Esophagus squamous epithelium (tissue), 5 donors: ENCODE data around the gene LARGE2. TPM values are rescaled to one million over a fixed set of nuclear protein-coding genes. Genes with fewer than 3 reads are reported as not detected.
A peak's percentile ranks its signal among the peaks of the same experiment; 100 is the strongest.

Experiments
- DNase-seq: peaks from one replicate; lab custom pipeline; 2025; lab: John Stamatoyannopoulos, UW
- H3K27ac ChIP-seq, 4 donors: fragments of 200-600 bp; sonication (generic); one replicate each; pipeline ENCODE4 v1.5.1; 2016 to 2019; ENCODE audit warnings: mild to moderate bottlenecking in 1 of 4
- H3K27me3 ChIP-seq, 4 donors: fragments of 200-600 bp; sonication (generic); 1 replicate in 3 of 4; 2 replicates in 1 of 4; pipeline versions ENCODE4 v1.5.1 to v1.6.0; 2017 to 2021; ENCODE audit warnings: antibody characterized with exemption in 1 of 4
- H3K36me3 ChIP-seq, 3 donors: fragments of 200-600 bp; sonication (generic); one replicate each; pipeline ENCODE4 v1.5.1; 2016 to 2019
- H3K4me1 ChIP-seq, 3 donors: fragments of 200-600 bp; sonication (generic); one replicate each; pipeline ENCODE4 v1.5.1; 2017 to 2019
- H3K4me3 ChIP-seq, 4 donors: fragments of 200-600 bp; sonication (generic); 1 replicate in 3 of 4; 2 replicates in 1 of 4; pipeline ENCODE4 v1.5.1; 2016 to 2019; ENCODE audit warnings: mild to moderate bottlenecking in 2 of 4, moderate library complexity in 1 of 4
- H3K9me3 ChIP-seq, 3 donors: fragments of 200-600 bp; sonication (generic); one replicate each; pipeline ENCODE4 v1.5.1; 2016 to 2019
- CTCF ChIP-seq, 6 experiments: fragments of 450-650 bp in 4 of 6; fragments of 200-600 bp in 2 of 6; sonication (generic) in 2 of 6; IDR thresholded peaks; one replicate each; pipeline ENCODE4 v1.5.1; 2016 to 2019; ENCODE audit warnings: antibody characterized with exemption in 6 of 6, mild to moderate bottlenecking in 4 of 6, moderate library complexity in 4 of 6
- POLR2A ChIP-seq, 4 donors: fragments of 450-650 bp; IDR thresholded peaks; one replicate each; pipeline ENCODE4 v1.6.1; 2017; ENCODE audit warnings: antibody characterized with exemption in 4 of 4, mild to moderate bottlenecking in 4 of 4, moderate library complexity in 3 of 4
- WGBS, 2 donors: methylation state at CpG; one replicate each; pipeline ENCODE4 v1.1.5; 2018; 5-methylcytosine and 5-hydroxymethylcytosine counted together
- intact Hi-C: fragments of 100-400 bp; cut with DNase I; formaldehyde crosslinking; loops from one replicate; pipeline ENCODE4 v1.15.0; 2022
- total RNA-seq, 4 donors: library from RNA; depleted of rRNA; stranded (reverse); fragments of >200 nt; gene quantifications; one replicate each; pipeline ENCODE4 v1.1.0, GENCODE V29; 2016
- donor health status: DM: yes; HTN: yes; CAD: no.

Gene LARGE2
- total RNA-seq, 4 donors from 2014 or later = 12.4 to 18.3 (median 15.5) TPM

DNA sequence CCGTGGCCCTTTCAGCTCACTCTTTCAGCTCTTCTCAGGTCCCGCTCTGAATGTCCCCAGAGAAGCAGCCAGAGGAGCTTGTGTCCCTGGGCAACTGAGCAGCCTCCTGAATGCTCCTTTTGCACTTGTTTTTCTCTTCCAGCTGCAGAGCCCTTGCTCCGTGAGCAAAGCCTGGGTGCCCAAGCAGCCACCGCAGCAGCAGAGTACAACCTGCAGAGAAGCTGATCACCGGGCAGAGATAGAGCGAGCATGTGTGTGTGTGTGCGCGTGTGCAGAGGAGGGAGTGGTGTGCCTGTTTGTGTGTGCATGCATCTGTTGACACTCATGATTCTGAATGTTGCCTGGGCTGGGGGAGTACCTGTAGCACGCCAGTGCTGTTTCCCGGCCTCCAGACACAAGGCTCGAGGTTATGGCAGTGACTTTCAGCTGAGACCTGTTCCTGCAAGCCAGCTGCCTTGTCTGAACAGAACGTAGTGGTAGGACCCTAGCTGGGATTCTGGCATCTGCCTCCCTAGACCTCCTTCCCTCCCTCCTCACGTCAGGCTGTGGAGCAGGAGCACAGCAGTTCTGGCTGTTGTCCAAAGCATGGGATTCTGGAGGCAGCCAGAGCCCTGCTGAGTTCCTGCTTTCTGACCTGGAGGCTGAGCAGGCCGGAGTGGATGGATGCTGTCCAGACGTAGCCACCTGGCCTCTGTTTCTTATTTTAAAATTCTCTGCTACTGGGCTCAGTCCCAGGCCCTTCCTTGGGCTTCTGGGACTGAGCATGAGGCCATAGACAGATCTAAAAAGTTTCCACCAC is 41.5 kb upstream of the LARGE2 start:
- Histone ChIP-seq H3K27ac (no peak overlapping the region), H3K27me3 (peaks cover 0 to 5% (median 0%) of the 10 kb centered on the region in 4 donors), H3K9me3 (no peaks in the 10 kb centered on the region), H3K36me3 (peaks cover 0 to 68% (median 20%) of the 10 kb centered on the region in 3 donors), H3K4me3 (no peak overlapping the region), H3K4me1 (peaks cover 3 to 9% (median 5%) of the 10 kb centered on the region in 3 donors)
- intact Hi-C loops = no loop called here
- no peak for DNase-seq
- TF ChIP-seq CTCF (IDR thresholded peaks at IDR 0.05) = no peak
- no peak for TF ChIP-seq POLR2A (IDR thresholded peaks at IDR 0.05)
- 91 to 100% methylated on average over 1 to 8 of the region's 15 CpGs for WGBS, 2 donors

DNA sequence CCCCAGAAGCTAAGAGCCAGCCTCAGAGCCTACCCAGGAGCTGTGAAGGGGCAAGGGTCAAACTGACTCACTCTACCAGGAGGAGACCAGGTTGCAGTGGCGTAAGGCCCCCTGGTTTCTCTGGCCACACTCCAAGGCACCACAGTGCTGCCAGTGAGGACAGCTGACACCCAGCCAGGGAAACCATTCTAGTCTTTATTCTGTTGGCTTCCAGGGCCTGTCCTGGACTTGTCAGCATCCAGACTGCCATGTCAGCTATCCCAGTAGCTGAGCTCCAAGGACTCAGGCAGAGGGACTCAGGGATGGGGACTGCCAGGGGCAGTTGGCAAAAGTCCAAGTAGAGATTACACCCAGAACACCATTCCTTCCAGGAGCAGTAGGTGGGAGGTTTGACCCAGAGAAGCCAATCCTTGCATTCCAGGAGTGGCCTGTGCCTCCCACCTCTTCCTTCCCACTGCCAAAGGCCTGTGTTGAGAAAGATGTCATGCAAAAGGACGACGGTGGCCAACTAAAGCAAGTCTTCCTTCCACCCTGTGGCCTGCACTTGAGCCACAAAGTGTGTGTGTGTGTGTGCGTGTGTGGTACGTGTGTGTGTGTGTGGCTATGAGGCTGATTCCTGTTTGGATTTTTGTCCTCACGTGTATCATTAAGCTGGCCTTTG is 40.6 kb upstream of the LARGE2 start:
- Histone ChIP-seq H3K9me3 (no peaks in the 10 kb centered on the region), H3K4me1 (peaks cover 6 to 13% (median 9%) of the 10 kb centered on the region in 3 donors), H3K27ac (no peak overlapping the region), H3K27me3 (peaks cover 0 to 8% (median 0%) of the 10 kb centered on the region in 4 donors), H3K36me3 (peaks cover 0 to 59% (median 20%) of the 10 kb centered on the region in 3 donors), H3K4me3 (no peak overlapping the region)
- intact Hi-C loops = no loop called here
- DNase-seq = no peak
- 78% methylated on average over 6 of the region's 6 CpGs; no CpG with 5 or more reads in 1 of the 2 donors for WGBS, 2 donors
- TF ChIP-seq POLR2A (IDR thresholded peaks at IDR 0.05) (no peak), CTCF (IDR thresholded peaks at IDR 0.05) (no peak)

DNA sequence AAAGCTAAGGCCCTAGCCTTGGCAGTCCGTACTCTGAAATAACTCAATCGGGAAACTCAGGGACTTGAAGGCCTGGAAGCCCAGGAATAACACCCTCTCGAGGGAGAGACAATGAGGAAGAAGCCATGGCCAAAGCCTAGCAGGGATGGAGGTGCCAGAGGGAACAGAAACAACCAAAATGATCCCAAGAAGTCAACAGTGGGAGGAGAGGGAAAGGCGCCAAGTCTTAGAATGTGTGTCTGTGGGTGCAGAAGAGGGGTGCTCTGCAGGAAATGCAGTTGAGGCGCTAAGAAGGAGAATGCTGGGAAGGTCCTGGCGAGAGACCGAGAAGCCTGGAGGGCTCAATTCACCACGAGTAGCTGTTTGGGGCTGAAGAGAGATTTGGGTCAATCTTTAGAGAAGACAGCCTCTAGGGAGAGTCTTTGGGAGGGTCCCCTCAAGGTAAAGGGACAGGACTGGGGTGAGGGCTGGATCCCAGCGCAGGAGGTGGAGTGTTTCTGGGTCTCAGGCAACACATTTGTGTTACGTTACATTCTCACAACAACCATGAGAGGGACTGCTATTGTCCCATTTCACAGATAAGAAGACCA is 37.8 kb upstream of the LARGE2 start:
- Histone ChIP-seq H3K27me3 (peaks cover 0 to 8% (median 0%) of the 10 kb centered on the region in 4 donors), H3K27ac (no peak overlapping the region), H3K9me3 (no peaks in the 10 kb centered on the region), H3K4me3 (peak overlapping the region in 2 of 4 donors; percentile 44 to 72), H3K4me1 (peaks cover 6 to 13% (median 9%) of the 10 kb centered on the region in 3 donors), H3K36me3 (peaks cover 0 to 32% (median 20%) of the 10 kb centered on the region in 3 donors)
- 82 to 88% methylated on average over 8 to 10 of the region's 10 CpGs for WGBS, 2 donors
- intact Hi-C loops = no loop called here
- DNase-seq = no peak
- TF ChIP-seq POLR2A (IDR thresholded peaks at IDR 0.05) (no peak), CTCF (IDR thresholded peaks at IDR 0.05) (no peak)

- Histone ChIP-seq H3K4me1 (peaks cover 6 to 13% (median 9%) of the 10 kb centered on the region in 3 donors), H3K4me3 (peak within 1 kb of the TSS; percentile 41 to 72 (median 51)), H3K27me3 (peaks cover 0 to 8% (median 0%) of the 10 kb centered on the region in 4 donors), H3K27ac (no peak within 1 kb of the TSS), H3K36me3 (peaks cover 0 to 25% (median 15%) of the 10 kb centered on the region in 3 donors), H3K9me3 (no peaks in the 10 kb centered on the region)
- 43 to 57% methylated on average over 1 to 2 of the region's 73 CpGs for WGBS, 2 donors
- TF ChIP-seq CTCF (IDR thresholded peaks at IDR 0.05) = no peak
- no peak for TF ChIP-seq POLR2A (IDR thresholded peaks at IDR 0.05)
- intact Hi-C loops = no loop called here
- no peak for DNase-seq
Measured at GRCh38 chr11:45885274-45885920, 37.1 kb upstream of the LARGE2 start, which contains the start of gene MAPK8IP1. Gene MAPK8IP1 (plus strand): TSS chr11:45885651. CDS start chr11:45885821, 170 bp downstream.
